ENCODE data around the gene COL9A3. TPM values are rescaled to one million over a fixed set of nuclear protein-coding genes. Genes with fewer than 3 reads are reported as not detected.

COL9A3 gene
- total RNA-seq, 2 experiments from 2014 or later: not detected

GRCh38 chr20:62856931-62857619, 40.2 kb downstream of the COL9A3 start:
- DNase-seq: no peak
- H3K9me3 Mint-ChIP-seq: no peaks in the 10 kb centered on the region

GRCh38 chr20:62858058-62858830, 41.4 kb downstream of the COL9A3 start:
- Mint-ChIP-seq H3K27me3 (no peaks in the 10 kb centered on the region), H3K4me3 (no peak overlapping the region), H3K36me3 (ENCODE audit: low read depth) (peaks cover 14% of the 10 kb centered on the region), H3K27ac (no peak overlapping the region), H3K4me1 (ENCODE audit: low read depth) (peaks cover 19% of the 10 kb centered on the region), H3K9me3 (no peaks in the 10 kb centered on the region)
- ChIA-PET CTCF (no interaction called here), POLR2A (no interaction called here)
- ATAC-seq (no peak), DNase-seq (no peak)
- TF ChIP-seq CTCF (IDR thresholded peaks at IDR 0.05): no peak
- intact Hi-C loops (cut with micrococcal nuclease): no loop called here

More at GRCh38 chr20:62856931-62857619, 40.2 kb downstream of the COL9A3 start:
- H3K4me3 Mint-ChIP-seq: no peak overlapping the region
- no peaks in the 10 kb centered on the region for H3K27me3 Mint-ChIP-seq
- intact Hi-C loops (cut with micrococcal nuclease): no loop called here
- TF ChIP-seq CTCF (IDR thresholded peaks at IDR 0.05): no peak
- H3K27ac Mint-ChIP-seq: no peak overlapping the region
- ChIA-PET POLR2A (no interaction called here), CTCF (no interaction called here)
- H3K4me1 Mint-ChIP-seq (ENCODE audit: low read depth): peaks cover 16% of the 10 kb centered on the region
- no peak for ATAC-seq
- peaks cover 21% of the 10 kb centered on the region for H3K36me3 Mint-ChIP-seq (ENCODE audit: low read depth)

GRCh38 chr20:62859721-62860120, 42.9 kb downstream of the COL9A3 start:
- H3K4me1 Mint-ChIP-seq (ENCODE audit: low read depth): peaks cover 19% of the 10 kb centered on the region
- intact Hi-C loops (cut with micrococcal nuclease): no loop called here
- no peaks in the 10 kb centered on the region for H3K27me3 Mint-ChIP-seq
- H3K4me3 Mint-ChIP-seq: peak overlapping the region; percentile 69
- POLR2A ChIA-PET: no interaction called here
- CTCF ChIA-PET: interaction anchor here (1.0 kb wide), 1 partner anchor 14 kb away, joined by 3 read pairs; no protein-coding TSS in a partner anchor
- no peaks in the 10 kb centered on the region for H3K9me3 Mint-ChIP-seq
- H3K27ac Mint-ChIP-seq: no peak overlapping the region
- DNase-seq (no peak), ATAC-seq (no peak)
- no peak for TF ChIP-seq CTCF (IDR thresholded peaks at IDR 0.05)
- peaks cover 9% of the 10 kb centered on the region for H3K36me3 Mint-ChIP-seq (ENCODE audit: low read depth)

- peaks cover 8% of the 10 kb centered on the region for H3K36me3 Mint-ChIP-seq (ENCODE audit: low read depth)
- TF ChIP-seq CTCF (IDR thresholded peaks at IDR 0.05): no peak
- peak overlapping the region; percentile 69 for H3K4me3 Mint-ChIP-seq
- H3K9me3 Mint-ChIP-seq: no peaks in the 10 kb centered on the region
- ChIA-PET POLR2A (interaction anchor here (0.8 kb wide), 2 partner anchors 94 to 130 kb away, joined by 3 read pairs; no protein-coding TSS in a partner anchor), CTCF (interaction anchor here (1.0 kb wide), 1 partner anchor 14 kb away, joined by 3 read pairs; no protein-coding TSS in a partner anchor)
- H3K27ac Mint-ChIP-seq: no peak overlapping the region
- DNase-seq: no peak
- ATAC-seq: no peak
- peaks cover 19% of the 10 kb centered on the region for H3K4me1 Mint-ChIP-seq (ENCODE audit: low read depth)
- H3K27me3 Mint-ChIP-seq: no peaks in the 10 kb centered on the region
- intact Hi-C loops (cut with micrococcal nuclease): no loop called here
Measured at GRCh38 chr20:62860391-62860923, 43.6 kb downstream of the COL9A3 start.

Measured in activated CD8-positive, alpha-beta T cell treated with anti-CD3 and anti-CD28 coated beads for 36 hours (primary cell).